CD4-positive, alpha-beta memory T cell (primary cell): ENCODE measurements around the gene TCF7L1. TPM values are rescaled to one million over a fixed set of nuclear protein-coding genes. Genes with fewer than 3 reads are reported as not detected.

ENCODE experiments used
- CTCF ChIA-PET: fragments of 350-600 bp; sonication (Branson Sonifier 250); formaldehyde crosslinking; loops from one replicate; lab custom pipeline; 2021; ENCODE audit warnings: inconsistent platforms; ENCODE audit not compliant: partially characterized antibody; lab: Charles Lee
- POLR2A ChIA-PET: fragments of 350-600 bp; sonication (Branson Sonifier 250); formaldehyde crosslinking; loops from one replicate; lab custom pipeline; 2021; ENCODE audit not compliant: partially characterized antibody; lab: Charles Lee
- DNase-seq, 5 donors: peaks; one replicate each; pipeline versions ENCODE4 v3.0.0 to v3.0.0-alpha.2; 2020 to 2022; ENCODE audit warnings: mixed read lengths in 1 of 5
- H3K27ac ChIP-seq: one replicate; pipeline ENCODE4 v1.7.0; 2013; ENCODE audit warnings: low read depth, low read length
- H3K27me3 ChIP-seq: 2 replicates; pipeline ENCODE4 v1.7.0; 2013; ENCODE audit warnings: mild to moderate bottlenecking, low read length, moderate library complexity; ENCODE audit not compliant: insufficient read depth
- H3K36me3 ChIP-seq: 2 replicates; pipeline ENCODE4 v1.7.0; 2013; ENCODE audit warnings: mild to moderate bottlenecking, low read length, moderate library complexity; ENCODE audit not compliant: insufficient read depth
- H3K4me1 ChIP-seq: 2 replicates; pipeline ENCODE4 v1.7.0; 2013; ENCODE audit warnings: mild to moderate bottlenecking, low read length, moderate library complexity; ENCODE audit not compliant: insufficient read depth
- H3K4me3 ChIP-seq, 2 donors: one replicate each; pipeline ENCODE4 v1.7.0; 2013; ENCODE audit warnings: low read length in 2 of 2, mild to moderate bottlenecking in 1 of 2
- H3K9me3 ChIP-seq, 2 donors: one replicate each; pipeline ENCODE4 v1.7.0; 2013; ENCODE audit warnings: low read length in 2 of 2, control low read depth in 1 of 2; ENCODE audit not compliant: control insufficient read depth in 1 of 2
- H3K27ac Mint-ChIP-seq, 7 donors: one replicate each; pipeline ENCODE4 v1.8.0; 2020 to 2021; ENCODE audit warnings: mixed read lengths in 7 of 7, mild to moderate bottlenecking in 6 of 7, inconsistent platforms in 3 of 7, moderate library complexity in 3 of 7
- H3K27me3 Mint-ChIP-seq, 2 donors: one replicate each; pipeline ENCODE4 v1.8.0; 2020 to 2021; ENCODE audit warnings: mixed read lengths in 2 of 2
- H3K36me3 Mint-ChIP-seq, 2 donors: one replicate each; pipeline ENCODE4 v1.8.0; 2020 to 2021; ENCODE audit warnings: mixed read lengths in 2 of 2, inconsistent platforms in 1 of 2, mild to moderate bottlenecking in 1 of 2
- H3K4me1 Mint-ChIP-seq, 4 donors: one replicate each; pipeline ENCODE4 v1.8.0; 2020 to 2021; ENCODE audit warnings: mixed read lengths in 4 of 4, mild to moderate bottlenecking in 1 of 4
- H3K4me3 Mint-ChIP-seq, 8 donors: one replicate each; pipeline ENCODE4 v1.8.0; 2020 to 2021; ENCODE audit warnings: mixed read lengths in 8 of 8, mild to moderate bottlenecking in 7 of 8, moderate library complexity in 6 of 8, inconsistent platforms in 3 of 8
- H3K9me3 Mint-ChIP-seq, 8 donors: one replicate each; pipeline ENCODE4 v1.8.0; 2020 to 2021; ENCODE audit warnings: mixed read lengths in 8 of 8, mild to moderate bottlenecking in 5 of 8, inconsistent platforms in 3 of 8, moderate library complexity in 1 of 8
- intact Hi-C: fragments of 100-400 bp; cut with micrococcal nuclease; formaldehyde crosslinking; loops from one replicate; pipeline ENCODE4 v1.15.1; 2023
- polyA plus RNA-seq, 2 donors: library from polyadenylated mRNA; unstranded; fragments of 300-500 nt; fragmentation: Illumina TruSeq; gene quantifications; one replicate each; pipeline ENCODE4 v1.2.3, GENCODE V29; 2021
- total RNA-seq, 2 experiments: library from RNA; stranded (reverse); gene quantifications; one replicate each; pipeline ENCODE4 v1.2.3, GENCODE V29; 2021

TCF7L1 gene
- total and polyA plus RNA-seq, 4 experiments from 2014 or later = 0.06 TPM; not detected in 3

- peak overlapping the region in 6 of 8 donors; percentile 6 to 66 (median 22) for H3K4me3 Mint-ChIP-seq
- intact Hi-C loops = loop anchor here (5.0 kb wide), 1 partner anchor 220 kb away; no protein-coding TSS in a partner anchor
These were observed 153.7 kb downstream of the TCF7L1 start for GRCh38 chr2:85286918-85287317.

GRCh38 chr2:85287721-85288120 is 154.5 kb downstream of the TCF7L1 start:
- H3K9me3 Mint-ChIP-seq = peaks cover 0 to 2% (median 0%) of the 10 kb centered on the region in 8 donors
- ChIA-PET CTCF (interaction anchor here (0.9 to 11.2 kb wide), 4 partner anchors 11 to 362 kb away, joined by 3 to 181 read pairs (median 82); no protein-coding TSS in a partner anchor), POLR2A (interaction anchor here (1.5 kb wide), 1 partner anchor 39 kb away, joined by 4 read pairs; no protein-coding TSS in a partner anchor)
- H3K36me3 Mint-ChIP-seq = no peaks in the 10 kb centered on the region
- H3K4me1 Mint-ChIP-seq = peaks cover 16 to 27% (median 22%) of the 10 kb centered on the region in 4 donors
- Histone ChIP-seq H3K27me3 (no peaks in the 10 kb centered on the region), H3K27ac (no peak overlapping the region), H3K4me1 (peaks cover 10% of the 10 kb centered on the region), H3K4me3 (no peak overlapping the region), H3K9me3 (no peaks in the 10 kb centered on the region), H3K36me3 (no peaks in the 10 kb centered on the region)
- intact Hi-C loops = loop anchor here (5.0 kb wide), 1 partner anchor 220 kb away; no protein-coding TSS in a partner anchor
- H3K27me3 Mint-ChIP-seq = no peaks in the 10 kb centered on the region
- no peak for DNase-seq
- no peak overlapping the region for H3K4me3 Mint-ChIP-seq
- H3K27ac Mint-ChIP-seq = no peak overlapping the region

More at GRCh38 chr2:85286918-85287317, 153.7 kb downstream of the TCF7L1 start:
- Histone ChIP-seq H3K27ac (no peak overlapping the region), H3K4me1 (peaks cover 10% of the 10 kb centered on the region), H3K27me3 (no peaks in the 10 kb centered on the region), H3K4me3 (no peak overlapping the region), H3K9me3 (no peaks in the 10 kb centered on the region), H3K36me3 (no peaks in the 10 kb centered on the region)
- Mint-ChIP-seq H3K4me1 (peaks cover 16 to 27% (median 21%) of the 10 kb centered on the region in 4 donors), H3K9me3 (peaks cover 0 to 2% (median 0%) of the 10 kb centered on the region in 8 donors), H3K27me3 (no peaks in the 10 kb centered on the region), H3K36me3 (no peaks in the 10 kb centered on the region), H3K27ac (peak overlapping the region in 6 of 7 donors; percentile 76 to 91 (median 84))
- DNase-seq = no peak
- CTCF ChIA-PET = interaction anchor here (0.9 to 11.2 kb wide), 4 partner anchors 12 to 361 kb away, joined by 3 to 181 read pairs (median 82); no protein-coding TSS in a partner anchor
- POLR2A ChIA-PET = interaction anchor here (1.5 kb wide), 1 partner anchor 40 kb away, joined by 4 read pairs; no protein-coding TSS in a partner anchor

- no peaks in the 10 kb centered on the region for H3K9me3 ChIP-seq
- H3K27me3 Mint-ChIP-seq = no peaks in the 10 kb centered on the region
- no peak overlapping the region for H3K27ac ChIP-seq
- no peak overlapping the region for H3K27ac Mint-ChIP-seq
- peaks cover 10% of the 10 kb centered on the region for H3K4me1 ChIP-seq
- H3K9me3 Mint-ChIP-seq = peaks cover 0 to 2% (median 0%) of the 10 kb centered on the region in 8 donors
- no peak overlapping the region for H3K4me3 ChIP-seq
- H3K4me3 Mint-ChIP-seq = no peak overlapping the region
- H3K36me3 ChIP-seq = no peaks in the 10 kb centered on the region
- ChIA-PET POLR2A (interaction anchor here (1.5 kb wide), 1 partner anchor 39 kb away, joined by 4 read pairs; no protein-coding TSS in a partner anchor), CTCF (interaction anchor here (1.0 to 11.2 kb wide), 3 partner anchors 11 to 362 kb away, joined by 3 to 181 read pairs (median 156); no protein-coding TSS in a partner anchor)
- no peaks in the 10 kb centered on the region for H3K36me3 Mint-ChIP-seq
- H3K27me3 ChIP-seq = no peaks in the 10 kb centered on the region
- peaks cover 16 to 28% (median 23%) of the 10 kb centered on the region in 4 donors for H3K4me1 Mint-ChIP-seq
- intact Hi-C loops = loop anchor here (5.0 kb wide), 1 partner anchor 221 kb away; no protein-coding TSS in a partner anchor
- no peak for DNase-seq
These were observed 155.1 kb downstream of the TCF7L1 start for GRCh38 chr2:85288244-85288725.

- DNase-seq = peak in 4 of 5 donors; percentile 27 to 65 (median 58)
These were observed 158.3 kb downstream of the TCF7L1 start for GRCh38 chr2:85291425-85292023.

GRCh38 chr2:85302121-85302520 is 168.9 kb downstream of the TCF7L1 start:
- Mint-ChIP-seq H3K36me3 (no peaks in the 10 kb centered on the region), H3K4me1 (peaks cover 0 to 20% (median 14%) of the 10 kb centered on the region in 4 donors), H3K9me3 (no peaks in the 10 kb centered on the region), H3K27me3 (peaks cover 6 to 7% of the 10 kb centered on the region in 2 donors), H3K4me3 (no peak overlapping the region), H3K27ac (no peak overlapping the region)
- Histone ChIP-seq H3K9me3 (no peaks in the 10 kb centered on the region), H3K36me3 (no peaks in the 10 kb centered on the region), H3K4me3 (no peak overlapping the region), H3K27me3 (peaks cover 5% of the 10 kb centered on the region), H3K27ac (no peak overlapping the region), H3K4me1 (peaks cover 3% of the 10 kb centered on the region)
- DNase-seq = no peak
- ChIA-PET POLR2A (no interaction called here), CTCF (interaction anchor here (1.6 to 10.8 kb wide), 4 partner anchors 8 to 41 kb away, joined by 3 to 187 read pairs (median 99); no protein-coding TSS in a partner anchor)
- intact Hi-C loops = no loop called here

More at GRCh38 chr2:85291425-85292023, 158.3 kb downstream of the TCF7L1 start:
- Mint-ChIP-seq H3K4me3 (peak overlapping the region; percentile 53 to 78 (median 73)), H3K27ac (peak overlapping the region; percentile 66 to 94 (median 91)), H3K27me3 (no peaks in the 10 kb centered on the region), H3K4me1 (peaks cover 15 to 24% (median 19%) of the 10 kb centered on the region in 4 donors), H3K36me3 (no peaks in the 10 kb centered on the region), H3K9me3 (peaks cover 0 to 2% (median 0%) of the 10 kb centered on the region in 8 donors)
- Histone ChIP-seq H3K36me3 (no peaks in the 10 kb centered on the region), H3K4me3 (peak overlapping the region in 1 of 2 donors; percentile 5), H3K9me3 (no peaks in the 10 kb centered on the region), H3K27ac (peak overlapping the region; percentile 4), H3K4me1 (peaks cover 10% of the 10 kb centered on the region), H3K27me3 (no peaks in the 10 kb centered on the region)
- ChIA-PET POLR2A (interaction anchor here (1.2 to 4.3 kb wide), 5 partner anchors 16 to 352 kb away, joined by 3 to 32 read pairs (median 5); partner anchors contain the start of genes ELMOD3, RETSAT and TGOLN2), CTCF (interaction anchor here (0.6 to 11.2 kb wide), 7 partner anchors 8 to 366 kb away, joined by 3 to 181 read pairs (median 3); no protein-coding TSS in a partner anchor)
- intact Hi-C loops = no loop called here

- H3K4me3 Mint-ChIP-seq = no peak overlapping the region
- POLR2A ChIA-PET = interaction anchor here (0.8 kb wide), 1 partner anchor 24 kb away, joined by 4 read pairs; the partner anchor contains the start of gene TGOLN2
- CTCF ChIA-PET = interaction anchor here (1.3 to 10.8 kb wide), 2 partner anchors 16 to 38 kb away, joined by 3 to 156 read pairs; no protein-coding TSS in a partner anchor
- H3K4me1 Mint-ChIP-seq = peaks cover 6 to 32% (median 22%) of the 10 kb centered on the region in 4 donors
- H3K36me3 ChIP-seq = no peaks in the 10 kb centered on the region
- no peak overlapping the region for H3K4me3 ChIP-seq
- H3K27me3 ChIP-seq = peaks cover 5% of the 10 kb centered on the region
- no peaks in the 10 kb centered on the region for H3K9me3 ChIP-seq
- peaks cover 4 to 6% of the 10 kb centered on the region in 2 donors for H3K27me3 Mint-ChIP-seq
- H3K36me3 Mint-ChIP-seq = no peaks in the 10 kb centered on the region
- H3K27ac ChIP-seq = no peak overlapping the region
- DNase-seq = no peak
- H3K27ac Mint-ChIP-seq = no peak overlapping the region
- H3K4me1 ChIP-seq = peaks cover 21% of the 10 kb centered on the region
- no peaks in the 10 kb centered on the region for H3K9me3 Mint-ChIP-seq
- intact Hi-C loops = no loop called here
These were observed 170.8 kb downstream of the TCF7L1 start for GRCh38 chr2:85303780-85304531.
